ENCODE results near the gene KHDRBS2.

KHDRBS2 gene

GRCh38 chr6:62035952-62036351 is 250.1 kb downstream of the KHDRBS2 start:
- H3K27me3 ChIP-seq (ENCODE audit: insufficient read depth, low read depth) = no peaks in the 10 kb centered on the region
- no peak overlapping the region for H3K4me2 ChIP-seq
- no peaks in the 10 kb centered on the region for H3K79me2 ChIP-seq (ENCODE audit: insufficient read depth, low read depth)
- no peak overlapping the region for H3K9ac ChIP-seq
- H3K4me1 ChIP-seq (ENCODE audit: low read depth, poor library complexity, severe bottlenecking) = no peaks in the 10 kb centered on the region
- no peak overlapping the region for H2AFZ ChIP-seq (ENCODE audit: low read depth)
- H4K20me1 ChIP-seq (ENCODE audit: insufficient read depth) = no peaks in the 10 kb centered on the region
- no peak for TF ChIP-seq CTCF (conservative IDR thresholded peaks at IDR 0.05; ENCODE audit: low read depth, low read length)
- H3K27ac ChIP-seq = no peak overlapping the region
- H3K36me3 ChIP-seq (ENCODE audit: insufficient read depth) = no peaks in the 10 kb centered on the region
- H3K4me3 ChIP-seq (IDR thresholded peaks at IDR 0.05; ENCODE audit: insufficient read depth, low read depth, low read length) = no peak overlapping the region

- no peaks in the 10 kb centered on the region for H3K36me3 ChIP-seq (ENCODE audit: insufficient read depth)
- no peak overlapping the region for H2AFZ ChIP-seq (ENCODE audit: low read depth)
- no peaks in the 10 kb centered on the region for H4K20me1 ChIP-seq (ENCODE audit: insufficient read depth)
- no peak overlapping the region for H3K27ac ChIP-seq
- no peak overlapping the region for H3K4me2 ChIP-seq
- no peaks in the 10 kb centered on the region for H3K27me3 ChIP-seq (ENCODE audit: insufficient read depth, low read depth)
- no peak for TF ChIP-seq CTCF (conservative IDR thresholded peaks at IDR 0.05; ENCODE audit: low read depth, low read length)
- H3K79me2 ChIP-seq (ENCODE audit: insufficient read depth, low read depth) = no peaks in the 10 kb centered on the region
- no peak overlapping the region for H3K4me3 ChIP-seq (IDR thresholded peaks at IDR 0.05; ENCODE audit: insufficient read depth, low read depth, low read length)
- H3K9ac ChIP-seq = no peak overlapping the region
- no peaks in the 10 kb centered on the region for H3K4me1 ChIP-seq (ENCODE audit: low read depth, poor library complexity, severe bottlenecking)
These were observed 272.3 kb downstream of the KHDRBS2 start for GRCh38 chr6:62013719-62014118.

GRCh38 chr6:62009445-62009844 is 276.6 kb downstream of the KHDRBS2 start:
- H3K27ac ChIP-seq = no peak overlapping the region
- H3K36me3 ChIP-seq (ENCODE audit: insufficient read depth) = no peaks in the 10 kb centered on the region
- no peaks in the 10 kb centered on the region for H3K4me1 ChIP-seq (ENCODE audit: low read depth, poor library complexity, severe bottlenecking)
- no peaks in the 10 kb centered on the region for H4K20me1 ChIP-seq (ENCODE audit: insufficient read depth)
- no peak overlapping the region for H3K4me3 ChIP-seq (IDR thresholded peaks at IDR 0.05; ENCODE audit: insufficient read depth, low read depth, low read length)
- H3K27me3 ChIP-seq (ENCODE audit: insufficient read depth, low read depth) = no peaks in the 10 kb centered on the region
- TF ChIP-seq CTCF (conservative IDR thresholded peaks at IDR 0.05; ENCODE audit: low read depth, low read length) = no peak
- H3K9ac ChIP-seq = no peak overlapping the region
- H3K4me2 ChIP-seq = no peak overlapping the region
- H3K79me2 ChIP-seq (ENCODE audit: insufficient read depth, low read depth) = no peaks in the 10 kb centered on the region
- H2AFZ ChIP-seq (ENCODE audit: low read depth) = no peak overlapping the region

- Histone ChIP-seq H2AFZ (ENCODE audit: low read depth) (no peak overlapping the region), H3K36me3 (ENCODE audit: insufficient read depth) (no peaks in the 10 kb centered on the region), H3K27me3 (ENCODE audit: insufficient read depth, low read depth) (no peaks in the 10 kb centered on the region), H4K20me1 (ENCODE audit: insufficient read depth) (no peaks in the 10 kb centered on the region), H3K9ac (no peak overlapping the region), H3K79me2 (ENCODE audit: insufficient read depth, low read depth) (no peaks in the 10 kb centered on the region), H3K4me3 (IDR thresholded peaks at IDR 0.05; ENCODE audit: insufficient read depth, low read depth, low read length) (no peak overlapping the region), H3K27ac (no peak overlapping the region), H3K4me1 (ENCODE audit: low read depth, poor library complexity, severe bottlenecking) (no peaks in the 10 kb centered on the region), H3K4me2 (no peak overlapping the region)
- no peak for TF ChIP-seq CTCF (conservative IDR thresholded peaks at IDR 0.05; ENCODE audit: low read depth, low read length)
These were observed 296.4 kb downstream of the KHDRBS2 start for GRCh38 chr6:61989616-61990015.

GRCh38 chr6:61980622-61981021 is 305.4 kb downstream of the KHDRBS2 start:
- Histone ChIP-seq H3K36me3 (ENCODE audit: insufficient read depth) (no peaks in the 10 kb centered on the region), H3K79me2 (ENCODE audit: insufficient read depth, low read depth) (no peaks in the 10 kb centered on the region), H3K27me3 (ENCODE audit: insufficient read depth, low read depth) (no peaks in the 10 kb centered on the region), H3K9ac (no peak overlapping the region), H2AFZ (ENCODE audit: low read depth) (no peak overlapping the region), H3K4me1 (ENCODE audit: low read depth, poor library complexity, severe bottlenecking) (no peaks in the 10 kb centered on the region), H3K4me3 (IDR thresholded peaks at IDR 0.05; ENCODE audit: insufficient read depth, low read depth, low read length) (no peak overlapping the region), H4K20me1 (ENCODE audit: insufficient read depth) (no peaks in the 10 kb centered on the region), H3K27ac (no peak overlapping the region), H3K4me2 (no peak overlapping the region)
- no peak for TF ChIP-seq CTCF (conservative IDR thresholded peaks at IDR 0.05; ENCODE audit: low read depth, low read length)
